Stimulated activated CD4-positive, alpha-beta T cell treated with anti-CD3 and anti-CD28 coated beads, Interleukin-4, amount 100 ng/mL, for 1 hour (primary cell): ENCODE data around the gene AFF3.

Source experiments
- DNase-seq: peaks from one replicate; pipeline ENCODE4 v3.0.0-alpha.2; 2020

AFF3 gene

GRCh38 chr2:100041946-100042345, 100.4 kb downstream of the AFF3 start:
- no peak for DNase-seq

GRCh38 chr2:100041385-100041784, 101.0 kb downstream of the AFF3 start:
- no peak for DNase-seq

- no peak for DNase-seq
These were observed 101.5 kb downstream of the AFF3 start for GRCh38 chr2:100040906-100041305.

GRCh38 chr2:100039291-100039980, 103.0 kb downstream of the AFF3 start:
- no peak for DNase-seq

GRCh38 chr2:100038011-100038410, 104.4 kb downstream of the AFF3 start:
- no peak for DNase-seq

GRCh38 chr2:100036793-100037192, 105.6 kb downstream of the AFF3 start:
- DNase-seq, result no peak

GRCh38 chr2:100036026-100036425, 106.4 kb downstream of the AFF3 start:
- no peak for DNase-seq

- no peak for DNase-seq
These were observed 108.0 kb downstream of the AFF3 start for GRCh38 chr2:100034431-100034830.

GRCh38 chr2:100033976-100034375, 108.4 kb downstream of the AFF3 start:
- no peak for DNase-seq

GRCh38 chr2:100031604-100032003, 110.8 kb downstream of the AFF3 start:
- DNase-seq, result no peak

- DNase-seq, result no peak
These were observed 112.9 kb downstream of the AFF3 start for GRCh38 chr2:100029460-100029859.

- no peak for DNase-seq
These were observed 120.5 kb downstream of the AFF3 start for GRCh38 chr2:100021791-100022340.

GRCh38 chr2:100019499-100019898, 122.9 kb downstream of the AFF3 start:
- no peak for DNase-seq

- no peak for DNase-seq
These were observed 123.8 kb downstream of the AFF3 start for GRCh38 chr2:100018341-100019193.

GRCh38 chr2:100017633-100018032, 124.8 kb downstream of the AFF3 start:
- no peak for DNase-seq

GRCh38 chr2:100016756-100017155, 125.6 kb downstream of the AFF3 start:
- DNase-seq, result no peak

- no peak for DNase-seq
These were observed 126.5 kb downstream of the AFF3 start for GRCh38 chr2:100015849-100016248.

GRCh38 chr2:100013892-100014677, 128.3 kb downstream of the AFF3 start:
- no peak for DNase-seq

- DNase-seq, result no peak
These were observed 129.8 kb downstream of the AFF3 start for GRCh38 chr2:100012561-100012960.

- no peak for DNase-seq
These were observed 131.1 kb downstream of the AFF3 start for GRCh38 chr2:100011272-100011731.

- DNase-seq, result no peak
These were observed 131.8 kb downstream of the AFF3 start for GRCh38 chr2:100010606-100011005.

- no peak for DNase-seq
These were observed 132.6 kb downstream of the AFF3 start for GRCh38 chr2:100009743-100010142.

GRCh38 chr2:100008956-100009355, 133.4 kb downstream of the AFF3 start:
- no peak for DNase-seq
